ENCODE measurements around the gene ZNF665. TPM values are rescaled to one million over a fixed set of nuclear protein-coding genes. Genes with fewer than 3 reads are reported as not detected.

Gene ZNF665
- polyA plus RNA-seq, 3 donors = 0.68 to 1.7 (median 0.88) TPM

DNA sequence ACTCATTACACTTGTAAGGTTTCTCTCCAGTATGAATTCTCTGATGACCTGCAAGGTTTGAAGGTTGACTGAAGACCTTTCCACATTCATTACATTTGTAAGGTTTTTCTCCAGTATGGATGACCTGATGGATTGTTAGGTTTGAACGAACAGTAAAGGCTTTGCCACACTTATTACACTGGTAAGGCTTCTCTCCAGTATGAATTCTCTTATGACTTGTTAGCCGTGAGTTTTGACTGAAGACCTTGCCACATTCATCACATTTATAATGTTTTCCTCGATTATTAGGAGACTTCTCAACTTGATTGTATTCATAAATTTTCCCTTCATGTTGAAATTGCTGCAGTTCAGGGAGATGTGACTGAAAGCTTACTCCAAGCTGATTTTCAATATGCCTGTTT is 27.5 kb downstream of the ZNF665 start:
- Mint-ChIP-seq H3K27me3 (ENCODE audit: low read depth in 3 of 3) (peaks cover 0 to 2% (median 2%) of the 10 kb centered on the region in 3 donors), H3K4me1 (no peaks in the 10 kb centered on the region), H3K27ac (no peak overlapping the region), H3K4me3 (no peak overlapping the region), H3K9me3 (peaks cover 28 to 83% (median 76%) of the 10 kb centered on the region in 7 donors), H3K36me3 (peaks cover 5 to 6% of the 10 kb centered on the region in 2 donors)
- no peaks in the 10 kb centered on the region for H3K4me1 ChIP-seq (ENCODE audit: control insufficient read depth in 1 of 2, insufficient read depth in 2 of 2, low read length in 2 of 2)
- intact Hi-C loops (cut with micrococcal nuclease) = no loop called here
- peaks cover 0 to 12% of the 10 kb centered on the region in 2 donors for H3K36me3 ChIP-seq (replicated peaks in 1 of 2; ENCODE audit: control insufficient read depth in 1 of 2, insufficient read depth in 2 of 2, low read length in 2 of 2)
- H3K27me3 ChIP-seq (ENCODE audit: control insufficient read depth in 2 of 2, insufficient read depth in 2 of 2, low read length in 2 of 2) = no peaks in the 10 kb centered on the region
- H3K27ac ChIP-seq (ENCODE audit: low read depth in 1 of 2, low read length in 2 of 2) = no peak overlapping the region
- H3K9me3 ChIP-seq (replicated peaks in 1 of 2; ENCODE audit: control insufficient read depth in 1 of 2, insufficient read depth in 1 of 2, low read length in 2 of 2) = peaks cover 49 to 75% of the 10 kb centered on the region in 2 donors
- no peaks in the 10 kb centered on the region for H4K20me1 ChIP-seq (ENCODE audit: insufficient read depth, low read length)
- H3K4me3 ChIP-seq (replicated peaks in 1 of 3; ENCODE audit: low read depth in 2 of 3, low read length in 3 of 3) = peak overlapping the region in 1 of 3 experiments; percentile 23
- no peak overlapping the region for H3K4me2 ChIP-seq (replicated peaks; ENCODE audit: extremely low read depth, low read length, poor library complexity, severe bottlenecking)
- H2AFZ ChIP-seq (ENCODE audit: insufficient read depth, low read depth, low read length, poor library complexity, severe bottlenecking) = no peak overlapping the region
- DNase-seq = no peak
- WGBS (ENCODE audit: insufficient coverage) = no CpG with 5 or more reads among the region's 3 CpGs
- H3K9ac ChIP-seq (ENCODE audit: insufficient read depth, low read length, poor library complexity, severe bottlenecking) = no peak overlapping the region
- TF ChIP-seq, protein P1, sequence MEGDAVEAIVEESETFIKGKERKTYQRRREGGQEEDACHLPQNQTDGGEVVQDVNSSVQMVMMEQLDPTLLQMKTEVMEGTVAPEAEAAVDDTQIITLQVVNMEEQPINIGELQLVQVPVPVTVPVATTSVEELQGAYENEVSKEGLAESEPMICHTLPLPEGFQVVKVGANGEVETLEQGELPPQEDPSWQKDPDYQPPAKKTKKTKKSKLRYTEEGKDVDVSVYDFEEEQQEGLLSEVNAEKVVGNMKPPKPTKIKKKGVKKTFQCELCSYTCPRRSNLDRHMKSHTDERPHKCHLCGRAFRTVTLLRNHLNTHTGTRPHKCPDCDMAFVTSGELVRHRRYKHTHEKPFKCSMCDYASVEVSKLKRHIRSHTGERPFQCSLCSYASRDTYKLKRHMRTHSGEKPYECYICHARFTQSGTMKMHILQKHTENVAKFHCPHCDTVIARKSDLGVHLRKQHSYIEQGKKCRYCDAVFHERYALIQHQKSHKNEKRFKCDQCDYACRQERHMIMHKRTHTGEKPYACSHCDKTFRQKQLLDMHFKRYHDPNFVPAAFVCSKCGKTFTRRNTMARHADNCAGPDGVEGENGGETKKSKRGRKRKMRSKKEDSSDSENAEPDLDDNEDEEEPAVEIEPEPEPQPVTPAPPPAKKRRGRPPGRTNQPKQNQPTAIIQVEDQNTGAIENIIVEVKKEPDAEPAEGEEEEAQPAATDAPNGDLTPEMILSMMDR (IDR thresholded peaks at IDR 0.05) = no peak
- no peaks in the 10 kb centered on the region for H3K79me2 ChIP-seq (ENCODE audit: insufficient read depth, low read length)

DNA sequence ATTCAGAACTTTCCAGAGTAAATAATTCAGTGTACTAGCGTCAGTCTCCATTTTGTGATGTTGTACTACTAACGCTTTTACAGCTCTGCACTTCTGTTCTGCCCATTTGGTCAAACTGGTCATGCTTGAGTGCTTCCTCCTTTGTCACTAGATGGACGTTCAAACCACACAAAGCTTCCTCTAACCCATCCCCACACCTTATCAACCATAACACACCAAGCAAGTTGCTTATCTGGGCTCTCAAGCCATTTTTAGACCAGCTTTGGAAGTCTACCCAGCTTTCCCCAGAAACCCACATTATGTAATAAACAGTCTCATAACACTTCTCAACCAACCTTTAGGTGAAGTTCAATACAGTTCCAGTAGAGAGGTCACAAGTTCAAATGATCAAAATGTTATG is 32.0 kb downstream of the ZNF665 start:
- peaks cover 20% of the 10 kb centered on the region for H3K4me1 Mint-ChIP-seq
- H3K79me2 ChIP-seq (ENCODE audit: insufficient read depth, low read length) = no peaks in the 10 kb centered on the region
- H3K4me1 ChIP-seq (ENCODE audit: control insufficient read depth in 1 of 2, insufficient read depth in 2 of 2, low read length in 2 of 2) = peaks cover 14 to 22% of the 10 kb centered on the region in 2 donors
- intact Hi-C loops (cut with micrococcal nuclease) = no loop called here
- peaks cover 13 to 16% of the 10 kb centered on the region in 2 donors for H3K36me3 Mint-ChIP-seq
- no peaks in the 10 kb centered on the region for H3K27me3 ChIP-seq (ENCODE audit: control insufficient read depth in 2 of 2, insufficient read depth in 2 of 2, low read length in 2 of 2)
- peaks cover 4 to 6% (median 5%) of the 10 kb centered on the region in 3 donors for H3K27me3 Mint-ChIP-seq (ENCODE audit: low read depth in 3 of 3)
- H3K9ac ChIP-seq (ENCODE audit: insufficient read depth, low read length, poor library complexity, severe bottlenecking) = no peak overlapping the region
- H3K9me3 Mint-ChIP-seq = peaks cover 38 to 94% (median 85%) of the 10 kb centered on the region in 7 donors
- H3K4me2 ChIP-seq (replicated peaks; ENCODE audit: extremely low read depth, low read length, poor library complexity, severe bottlenecking) = no peak overlapping the region
- peaks cover 59 to 78% of the 10 kb centered on the region in 2 donors for H3K9me3 ChIP-seq (replicated peaks in 1 of 2; ENCODE audit: control insufficient read depth in 1 of 2, insufficient read depth in 1 of 2, low read length in 2 of 2)
- H3K4me3 Mint-ChIP-seq = no peak overlapping the region
- WGBS (ENCODE audit: insufficient coverage) = 55% methylated on average over 3 of the region's 3 CpGs
- no peak for DNase-seq
- no peak overlapping the region for H3K4me3 ChIP-seq (replicated peaks in 1 of 3; ENCODE audit: low read depth in 2 of 3, low read length in 3 of 3)
- H3K27ac Mint-ChIP-seq = no peak overlapping the region
- H2AFZ ChIP-seq (ENCODE audit: insufficient read depth, low read depth, low read length, poor library complexity, severe bottlenecking) = no peak overlapping the region
- TF ChIP-seq, protein P1 (IDR thresholded peaks at IDR 0.05) = no peak
- H3K27ac ChIP-seq (ENCODE audit: low read depth in 1 of 2, low read length in 2 of 2) = no peak overlapping the region
- no peaks in the 10 kb centered on the region for H4K20me1 ChIP-seq (ENCODE audit: insufficient read depth, low read length)
- H3K36me3 ChIP-seq (replicated peaks in 1 of 2; ENCODE audit: control insufficient read depth in 1 of 2, insufficient read depth in 2 of 2, low read length in 2 of 2) = peaks cover 0 to 11% of the 10 kb centered on the region in 2 donors
